Measurements from ENCODE around the gene IRX5. TPM values are rescaled to one million over a fixed set of nuclear protein-coding genes. Genes with fewer than 3 reads are reported as not detected.

The IRX5 gene
- total RNA-seq, 3 donors from 2014 or later (not counting 1 experiment from before 2014, with no cell fraction given), result not detected

- peaks cover 33% of the 10 kb centered on the region for H3K4me1 ChIP-seq (ENCODE audit: control insufficient read depth, insufficient read depth, low read length)
- no peaks in the 10 kb centered on the region for H3K9me3 Mint-ChIP-seq
- WGBS (ENCODE audit: insufficient coverage), result 4% methylated on average over 13 of the region's 13 CpGs
- no peaks in the 10 kb centered on the region for H3K36me3 ChIP-seq (ENCODE audit: control insufficient read depth, insufficient read depth, low read length)
- H3K4me1 Mint-ChIP-seq, result peaks cover 23 to 37% of the 10 kb centered on the region in 2 donors
- peak overlapping the region; percentile 7 to 68 for H3K27ac Mint-ChIP-seq
- H3K4me3 ChIP-seq (ENCODE audit: low read length), result no peak overlapping the region
- H3K27me3 ChIP-seq (ENCODE audit: control insufficient read depth, insufficient read depth, low read length), result peaks cover 64% of the 10 kb centered on the region
- peaks cover 5% of the 10 kb centered on the region for H3K9me3 ChIP-seq (ENCODE audit: control insufficient read depth, insufficient read depth, low read length)
- peak overlapping the region; percentile 94 for H3K4me3 Mint-ChIP-seq
- no peak for TF ChIP-seq CTCF (IDR thresholded peaks at IDR 0.05)
- DNase-seq (peak in 1 of 2 donors; percentile 32), ATAC-seq (no peak)
- peaks cover 49 to 51% of the 10 kb centered on the region in 2 donors for H3K27me3 Mint-ChIP-seq (ENCODE audit: low read depth in 2 of 2)
- intact Hi-C loops (cut with micrococcal nuclease), result no loop called here
- no peak overlapping the region for H3K27ac ChIP-seq (ENCODE audit: low read length)
- peaks cover 14% of the 10 kb centered on the region for H3K36me3 Mint-ChIP-seq
Observed at GRCh38 chr16:54928016-54928356, 2.7 kb upstream of the IRX5 start.

GRCh38 chr16:54928411-54929089, 2.1 kb upstream of the IRX5 start:
- H3K27ac Mint-ChIP-seq, result peak overlapping the region; percentile 7 to 81
- Histone ChIP-seq H3K9me3 (ENCODE audit: control insufficient read depth, insufficient read depth, low read length) (peaks cover 5% of the 10 kb centered on the region), H3K36me3 (ENCODE audit: control insufficient read depth, insufficient read depth, low read length) (no peaks in the 10 kb centered on the region), H3K4me1 (ENCODE audit: control insufficient read depth, insufficient read depth, low read length) (peaks cover 33% of the 10 kb centered on the region), H3K27me3 (ENCODE audit: control insufficient read depth, insufficient read depth, low read length) (peaks cover 61% of the 10 kb centered on the region), H3K27ac (ENCODE audit: low read length) (no peak overlapping the region), H3K4me3 (ENCODE audit: low read length) (no peak overlapping the region)
- no peak for TF ChIP-seq CTCF (IDR thresholded peaks at IDR 0.05)
- under 1% methylated on average over 101 of the region's 101 CpGs for WGBS (ENCODE audit: insufficient coverage)
- peak; percentile 17 to 43 (median 41) for ATAC-seq
- peak overlapping the region; percentile 94 for H3K4me3 Mint-ChIP-seq
- DNase-seq, result peak; percentile 31 to 55
- H3K27me3 Mint-ChIP-seq (ENCODE audit: low read depth in 2 of 2), result peaks cover 47 to 48% of the 10 kb centered on the region in 2 donors
- intact Hi-C loops (cut with micrococcal nuclease), result no loop called here
- H3K4me1 Mint-ChIP-seq, result peaks cover 23 to 37% of the 10 kb centered on the region in 2 donors
- peaks cover 14% of the 10 kb centered on the region for H3K36me3 Mint-ChIP-seq
- no peaks in the 10 kb centered on the region for H3K9me3 Mint-ChIP-seq

GRCh38 chr16:54929090-54930004, 1.3 kb upstream of the IRX5 start:
- Histone ChIP-seq H3K27me3 (ENCODE audit: control insufficient read depth, insufficient read depth, low read length) (peaks cover 55% of the 10 kb centered on the region), H3K27ac (ENCODE audit: low read length) (no peak overlapping the region), H3K4me1 (ENCODE audit: control insufficient read depth, insufficient read depth, low read length) (peaks cover 33% of the 10 kb centered on the region), H3K36me3 (ENCODE audit: control insufficient read depth, insufficient read depth, low read length) (no peaks in the 10 kb centered on the region), H3K9me3 (ENCODE audit: control insufficient read depth, insufficient read depth, low read length) (peaks cover 5% of the 10 kb centered on the region), H3K4me3 (ENCODE audit: low read length) (peak overlapping the region; percentile 51)
- Mint-ChIP-seq H3K9me3 (peaks cover 0 to 2% of the 10 kb centered on the region in 2 donors), H3K27me3 (ENCODE audit: low read depth in 2 of 2) (peaks cover 51 to 52% of the 10 kb centered on the region in 2 donors), H3K4me1 (peaks cover 23 to 37% of the 10 kb centered on the region in 2 donors), H3K36me3 (peaks cover 14% of the 10 kb centered on the region), H3K27ac (peak overlapping the region; percentile 47 to 81), H3K4me3 (peak overlapping the region; percentile 90)
- WGBS (ENCODE audit: insufficient coverage), result 1% methylated on average over 73 of the region's 73 CpGs
- DNase-seq, result peak; percentile 86 to 94
- no peak for TF ChIP-seq CTCF (IDR thresholded peaks at IDR 0.05)
- intact Hi-C loops (cut with micrococcal nuclease), result no loop called here
- ATAC-seq, result peak; percentile 94 to 98 (median 95)
